Renal cortex interstitium (tissue), 11 donors: Measurements from ENCODE around the gene OPCML. TPM values are rescaled to one million over a fixed set of nuclear protein-coding genes. Genes with fewer than 3 reads are reported as not detected.

Source experiments
- DNase-seq, 11 donors: peaks; one replicate each; pipeline ENCODE4 v3.0.0-alpha.2; 2013; ENCODE audit warnings: low read depth in 9 of 11, low spot score in 4 of 11; ENCODE audit errors: extremely low read depth in 1 of 11
- polyA plus RNA-seq, 3 donors: library from polyadenylated mRNA; unstranded; fragments of 120-200 nt; gene quantifications; one replicate each; pipeline ENCODE4 v1.2.1, GENCODE V29; 2013; ENCODE audit not compliant: insufficient read length in 3 of 3

The OPCML gene
- polyA plus RNA-seq, 3 donors: 13.2 to 15.8 (median 15.2) TPM

GRCh38 chr11:133224271-133224670, 308.0 kb downstream of the OPCML start:
- no peak for DNase-seq

- no peak for DNase-seq
Measured at GRCh38 chr11:133222425-133223330, 309.6 kb downstream of the OPCML start.

- DNase-seq: no peak
Measured at GRCh38 chr11:133219543-133219942, 312.8 kb downstream of the OPCML start.

GRCh38 chr11:133216813-133217212, 315.5 kb downstream of the OPCML start:
- no peak for DNase-seq

GRCh38 chr11:133215596-133216230, 316.6 kb downstream of the OPCML start:
- DNase-seq: no peak

GRCh38 chr11:133214646-133215045, 317.7 kb downstream of the OPCML start:
- DNase-seq: no peak

GRCh38 chr11:133212201-133212600, 320.1 kb downstream of the OPCML start:
- no peak for DNase-seq

GRCh38 chr11:133207995-133208394, 324.3 kb downstream of the OPCML start:
- no peak for DNase-seq

GRCh38 chr11:133206313-133207005, 325.8 kb downstream of the OPCML start:
- DNase-seq: no peak

GRCh38 chr11:133204158-133204557, 328.1 kb downstream of the OPCML start:
- no peak for DNase-seq

- no peak for DNase-seq
Measured at GRCh38 chr11:133202816-133203215, 329.5 kb downstream of the OPCML start.

GRCh38 chr11:133198438-133198837, 333.9 kb downstream of the OPCML start:
- DNase-seq: no peak

GRCh38 chr11:133197425-133197824, 334.9 kb downstream of the OPCML start:
- DNase-seq: no peak

- DNase-seq: no peak
Measured at GRCh38 chr11:133191931-133192330, 340.4 kb downstream of the OPCML start.

- DNase-seq: no peak
Measured at GRCh38 chr11:133181667-133182066, 350.6 kb downstream of the OPCML start.

- DNase-seq: no peak
Measured at GRCh38 chr11:133181066-133181465, 351.2 kb downstream of the OPCML start.

GRCh38 chr11:133180201-133180600, 352.1 kb downstream of the OPCML start:
- no peak for DNase-seq

- DNase-seq: no peak
Measured at GRCh38 chr11:133176748-133177147, 355.6 kb downstream of the OPCML start.

GRCh38 chr11:133175103-133175502, 357.2 kb downstream of the OPCML start:
- DNase-seq: no peak
